Measurements from ENCODE around the gene JAZF1. TPM values are rescaled to one million over a fixed set of nuclear protein-coding genes. Genes with fewer than 3 reads are reported as not detected.

The JAZF1 gene
- 2.6 TPM for polyA plus RNA-seq (2013, experiment 1 of 2)
- 2.6 TPM for polyA plus RNA-seq (2013, experiment 2 of 2)

GRCh38 chr7:28180364-28181147, at the start of gene JAZF1:
Gene JAZF1 (minus strand): TSS chr7:28180795.
- no peaks in the 10 kb centered on the region for H3K79me1 ChIP-seq (ENCODE audit: low read depth, low read length)
- peak; percentile 57 for DNase-seq (ENCODE audit: low spot score)
- H4K91ac ChIP-seq (ENCODE audit: low read depth, low read length, poor library complexity), result no peak within 1 kb of the TSS
- H3K4me3 ChIP-seq (ENCODE audit: low read length in 2 of 2), result peak within 1 kb of the TSS; percentile 51 to 92
- peak within 1 kb of the TSS; percentile 83 for H3K18ac ChIP-seq (ENCODE audit: low read length)
- H3K36me3 ChIP-seq (replicated peaks in 1 of 2; ENCODE audit: control insufficient read depth in 2 of 2, insufficient read depth in 2 of 2, low read length in 2 of 2), result no peaks in the 10 kb centered on the region
- H2BK15ac ChIP-seq (ENCODE audit: low read length), result no peak within 1 kb of the TSS
- H3K9me3 ChIP-seq (replicated peaks in 1 of 2; ENCODE audit: control insufficient read depth in 2 of 2, insufficient read depth in 1 of 2, low read depth in 1 of 2, low read length in 2 of 2), result no peaks in the 10 kb centered on the region
- H2BK5ac ChIP-seq (ENCODE audit: low read length), result no peak within 1 kb of the TSS
- no CpG with 5 or more reads among the region's 64 CpGs for WGBS, 2 donors (ENCODE audit: extremely low coverage in 2 of 2, insufficient read length in 2 of 2, insufficient replicate concordance in 1 of 2)
- H2AFZ ChIP-seq (ENCODE audit: low read length), result peak within 1 kb of the TSS; percentile 93
- peak within 1 kb of the TSS; percentile 65 for H3K4me2 ChIP-seq (ENCODE audit: insufficient read depth, low read length, poor library complexity, severe bottlenecking)
- peaks cover 4 to 74% (median 16%) of the 10 kb centered on the region in 3 experiments for H3K27me3 ChIP-seq (ENCODE audit: control insufficient read depth in 3 of 3, insufficient read depth in 3 of 3, low read depth in 1 of 3, low read length in 3 of 3)
- H3K4ac ChIP-seq (ENCODE audit: low read length), result no peak within 1 kb of the TSS
- no peak within 1 kb of the TSS for H2AK5ac ChIP-seq (ENCODE audit: low read depth, low read length)
- no peak within 1 kb of the TSS for H2BK12ac ChIP-seq (ENCODE audit: low read length)
- H3K23ac ChIP-seq (ENCODE audit: low read depth, low read length, poor library complexity), result no peak within 1 kb of the TSS
- peak within 1 kb of the TSS; percentile 75 for H3K9ac ChIP-seq (ENCODE audit: low read depth, low read length, poor library complexity)
- H3K4me1 ChIP-seq (ENCODE audit: control insufficient read depth in 2 of 2, insufficient read depth in 1 of 2, low read depth in 1 of 2, low read length in 2 of 2), result peaks cover 0 to 2% of the 10 kb centered on the region in 2 donors
- H3K14ac ChIP-seq (ENCODE audit: low read length), result no peak within 1 kb of the TSS
- H4K8ac ChIP-seq (ENCODE audit: low read depth, low read length), result no peak within 1 kb of the TSS
- H2BK120ac ChIP-seq (ENCODE audit: low read depth, low read length), result no peak within 1 kb of the TSS
- no peak within 1 kb of the TSS for H3K27ac ChIP-seq (replicated peaks; ENCODE audit: low read length)

DNA sequence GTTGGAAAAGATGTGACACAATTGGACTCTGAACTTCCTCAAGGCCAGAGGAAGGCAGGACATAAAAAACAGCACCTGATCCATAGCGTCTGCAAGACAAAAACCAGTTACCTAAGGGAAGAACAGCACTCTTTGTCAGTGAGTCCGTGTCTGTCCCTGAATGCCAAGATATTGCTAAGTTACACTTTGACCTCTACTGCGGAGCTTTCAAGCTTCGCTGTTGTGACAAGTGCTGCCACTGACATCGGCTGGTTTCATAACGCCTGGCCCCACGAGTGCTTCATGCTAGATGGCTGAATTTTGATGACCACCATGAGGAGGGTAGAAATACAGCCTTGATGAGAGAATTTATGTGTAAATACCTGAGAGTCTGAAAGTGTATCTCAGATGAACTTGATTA, 49.7 kb upstream of the JAZF1 start:
- no CpG with 5 or more reads among the region's 7 CpGs for WGBS, 2 donors (ENCODE audit: extremely low coverage in 2 of 2, insufficient read length in 2 of 2, insufficient replicate concordance in 1 of 2)

DNA sequence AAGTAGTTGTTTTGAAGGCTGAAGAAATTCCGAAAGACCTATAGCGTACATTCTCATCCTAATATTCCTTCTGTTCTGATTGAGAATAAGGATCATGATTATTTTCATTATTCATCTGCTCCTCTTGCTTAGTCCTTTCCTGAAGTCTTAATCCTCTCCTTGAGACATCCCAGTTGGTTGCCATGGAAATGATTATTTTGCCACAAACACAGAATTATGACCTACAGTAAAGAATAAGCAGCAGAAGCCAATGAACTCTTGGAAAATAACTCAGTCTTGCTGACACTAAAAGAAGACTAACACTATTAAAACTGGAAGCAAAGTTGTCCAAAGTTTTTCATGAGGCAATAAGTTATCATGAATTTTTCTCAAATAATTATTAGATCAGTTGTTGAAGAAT, 47.8 kb upstream of the JAZF1 start:
- no peak overlapping the region for H2BK5ac ChIP-seq (ENCODE audit: low read length)
- H4K8ac ChIP-seq (ENCODE audit: low read depth, low read length), result no peak overlapping the region
- H3K9ac ChIP-seq (ENCODE audit: low read depth, low read length, poor library complexity), result no peak overlapping the region
- H3K27ac ChIP-seq (replicated peaks; ENCODE audit: low read length), result no peak overlapping the region
- no peak overlapping the region for H3K23ac ChIP-seq (ENCODE audit: low read depth, low read length, poor library complexity)
- no peak overlapping the region for H3K4me3 ChIP-seq (ENCODE audit: low read length in 2 of 2)
- no peak overlapping the region for H2BK12ac ChIP-seq (ENCODE audit: low read length)
- no peaks in the 10 kb centered on the region for H3K36me3 ChIP-seq (replicated peaks in 1 of 2; ENCODE audit: control insufficient read depth in 2 of 2, insufficient read depth in 2 of 2, low read length in 2 of 2)
- H3K4me1 ChIP-seq (ENCODE audit: control insufficient read depth in 2 of 2, insufficient read depth in 1 of 2, low read depth in 1 of 2, low read length in 2 of 2), result peaks cover 0 to 3% of the 10 kb centered on the region in 2 donors
- no peak overlapping the region for H3K4me2 ChIP-seq (ENCODE audit: insufficient read depth, low read length, poor library complexity, severe bottlenecking)
- no peak overlapping the region for H2BK120ac ChIP-seq (ENCODE audit: low read depth, low read length)
- H3K27me3 ChIP-seq (ENCODE audit: control insufficient read depth in 3 of 3, insufficient read depth in 3 of 3, low read depth in 1 of 3, low read length in 3 of 3), result no peaks in the 10 kb centered on the region
- WGBS, 2 donors (ENCODE audit: extremely low coverage in 2 of 2, insufficient read length in 2 of 2, insufficient replicate concordance in 1 of 2), result no CpG with 5 or more reads among the region's 2 CpGs
- no peaks in the 10 kb centered on the region for H3K9me3 ChIP-seq (replicated peaks in 1 of 2; ENCODE audit: control insufficient read depth in 2 of 2, insufficient read depth in 1 of 2, low read depth in 1 of 2, low read length in 2 of 2)
- H2BK15ac ChIP-seq (ENCODE audit: low read length), result no peak overlapping the region
- no peak overlapping the region for H2AK5ac ChIP-seq (ENCODE audit: low read depth, low read length)
- H3K14ac ChIP-seq (ENCODE audit: low read length), result no peak overlapping the region
- no peak overlapping the region for H2AFZ ChIP-seq (ENCODE audit: low read length)
- no peak for DNase-seq (ENCODE audit: low spot score)
- H3K4ac ChIP-seq (ENCODE audit: low read length), result no peak overlapping the region
- no peak overlapping the region for H3K18ac ChIP-seq (ENCODE audit: low read length)
- no peaks in the 10 kb centered on the region for H3K79me1 ChIP-seq (ENCODE audit: low read depth, low read length)
- H4K91ac ChIP-seq (ENCODE audit: low read depth, low read length, poor library complexity), result no peak overlapping the region

More for the DNA sequence above, 49.7 kb upstream of the JAZF1 start:
- Histone ChIP-seq H3K23ac (ENCODE audit: low read depth, low read length, poor library complexity) (no peak overlapping the region), H3K4me1 (ENCODE audit: control insufficient read depth in 2 of 2, insufficient read depth in 1 of 2, low read depth in 1 of 2, low read length in 2 of 2) (peaks cover 0 to 3% of the 10 kb centered on the region in 2 donors), H4K8ac (ENCODE audit: low read depth, low read length) (no peak overlapping the region), H3K27me3 (ENCODE audit: control insufficient read depth in 3 of 3, insufficient read depth in 3 of 3, low read depth in 1 of 3, low read length in 3 of 3) (no peaks in the 10 kb centered on the region), H3K4me2 (ENCODE audit: insufficient read depth, low read length, poor library complexity, severe bottlenecking) (no peak overlapping the region), H3K79me1 (ENCODE audit: low read depth, low read length) (no peaks in the 10 kb centered on the region), H3K9ac (ENCODE audit: low read depth, low read length, poor library complexity) (no peak overlapping the region), H4K91ac (ENCODE audit: low read depth, low read length, poor library complexity) (no peak overlapping the region), H3K4me3 (ENCODE audit: low read length in 2 of 2) (no peak overlapping the region), H3K4ac (ENCODE audit: low read length) (no peak overlapping the region), H3K18ac (ENCODE audit: low read length) (no peak overlapping the region), H2BK15ac (ENCODE audit: low read length) (no peak overlapping the region), H2BK120ac (ENCODE audit: low read depth, low read length) (no peak overlapping the region), H2AK5ac (ENCODE audit: low read depth, low read length) (no peak overlapping the region), H3K9me3 (replicated peaks in 1 of 2; ENCODE audit: control insufficient read depth in 2 of 2, insufficient read depth in 1 of 2, low read depth in 1 of 2, low read length in 2 of 2) (no peaks in the 10 kb centered on the region), H2BK12ac (ENCODE audit: low read length) (no peak overlapping the region), H2AFZ (ENCODE audit: low read length) (no peak overlapping the region), H3K27ac (replicated peaks; ENCODE audit: low read length) (no peak overlapping the region), H2BK5ac (ENCODE audit: low read length) (no peak overlapping the region), H3K14ac (ENCODE audit: low read length) (no peak overlapping the region), H3K36me3 (replicated peaks in 1 of 2; ENCODE audit: control insufficient read depth in 2 of 2, insufficient read depth in 2 of 2, low read length in 2 of 2) (no peaks in the 10 kb centered on the region)
- DNase-seq (ENCODE audit: low spot score), result no peak

DNA sequence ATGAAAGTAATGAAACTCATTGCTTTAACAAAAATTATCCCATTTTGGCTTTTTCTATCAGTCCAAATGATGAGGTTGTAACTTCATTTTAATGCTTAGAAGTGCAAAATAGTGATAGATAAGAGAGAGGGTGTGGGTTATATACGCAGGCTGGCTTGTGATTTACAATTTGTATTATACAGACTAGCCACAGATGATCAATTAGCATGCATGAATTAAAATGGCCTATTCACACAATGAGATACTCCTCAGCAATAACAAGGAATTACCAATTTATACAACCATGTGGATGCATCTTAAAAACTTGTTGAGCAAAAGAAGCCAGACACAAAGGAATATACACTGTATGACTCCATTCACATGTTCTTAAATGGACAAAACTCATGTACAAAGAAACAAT, 45.4 kb upstream of the JAZF1 start:
- Histone ChIP-seq H3K18ac (ENCODE audit: low read length) (no peak overlapping the region), H2AFZ (ENCODE audit: low read length) (no peak overlapping the region), H3K36me3 (replicated peaks in 1 of 2; ENCODE audit: control insufficient read depth in 2 of 2, insufficient read depth in 2 of 2, low read length in 2 of 2) (no peaks in the 10 kb centered on the region), H3K27me3 (ENCODE audit: control insufficient read depth in 3 of 3, insufficient read depth in 3 of 3, low read depth in 1 of 3, low read length in 3 of 3) (peaks cover 0 to 4% (median 0%) of the 10 kb centered on the region in 3 experiments), H3K4me1 (ENCODE audit: control insufficient read depth in 2 of 2, insufficient read depth in 1 of 2, low read depth in 1 of 2, low read length in 2 of 2) (peaks cover 0 to 3% of the 10 kb centered on the region in 2 donors), H3K4me3 (ENCODE audit: low read length in 2 of 2) (no peak overlapping the region), H2BK15ac (ENCODE audit: low read length) (no peak overlapping the region), H3K9ac (ENCODE audit: low read depth, low read length, poor library complexity) (no peak overlapping the region), H3K23ac (ENCODE audit: low read depth, low read length, poor library complexity) (no peak overlapping the region), H2BK120ac (ENCODE audit: low read depth, low read length) (no peak overlapping the region), H3K4ac (ENCODE audit: low read length) (no peak overlapping the region), H3K79me1 (ENCODE audit: low read depth, low read length) (no peaks in the 10 kb centered on the region), H3K9me3 (replicated peaks in 1 of 2; ENCODE audit: control insufficient read depth in 2 of 2, insufficient read depth in 1 of 2, low read depth in 1 of 2, low read length in 2 of 2) (no peaks in the 10 kb centered on the region), H2AK5ac (ENCODE audit: low read depth, low read length) (no peak overlapping the region), H3K14ac (ENCODE audit: low read length) (no peak overlapping the region), H3K4me2 (ENCODE audit: insufficient read depth, low read length, poor library complexity, severe bottlenecking) (no peak overlapping the region), H2BK12ac (ENCODE audit: low read length) (no peak overlapping the region), H4K8ac (ENCODE audit: low read depth, low read length) (no peak overlapping the region), H4K91ac (ENCODE audit: low read depth, low read length, poor library complexity) (no peak overlapping the region), H3K27ac (replicated peaks; ENCODE audit: low read length) (no peak overlapping the region), H2BK5ac (ENCODE audit: low read length) (no peak overlapping the region)
- no CpG with 5 or more reads among the region's 1 CpG for WGBS, 2 donors (ENCODE audit: extremely low coverage in 2 of 2, insufficient read length in 2 of 2, insufficient replicate concordance in 1 of 2)
- no peak for DNase-seq (ENCODE audit: low spot score)
